ENCODE measurements around the gene PRKAG2.

PRKAG2 gene

GRCh38 chr7:151763420-151763984, 113.4 kb downstream of the PRKAG2 start:
- POLR2A ChIA-PET, result no interaction called here
- CTCF ChIA-PET, result interaction anchor here (1.0 to 2.4 kb wide), 3 partner anchors 10 to 40 kb away, joined by 3 to 9 read pairs (median 6); no protein-coding TSS in a partner anchor
- TF ChIP-seq, protein P1, sequence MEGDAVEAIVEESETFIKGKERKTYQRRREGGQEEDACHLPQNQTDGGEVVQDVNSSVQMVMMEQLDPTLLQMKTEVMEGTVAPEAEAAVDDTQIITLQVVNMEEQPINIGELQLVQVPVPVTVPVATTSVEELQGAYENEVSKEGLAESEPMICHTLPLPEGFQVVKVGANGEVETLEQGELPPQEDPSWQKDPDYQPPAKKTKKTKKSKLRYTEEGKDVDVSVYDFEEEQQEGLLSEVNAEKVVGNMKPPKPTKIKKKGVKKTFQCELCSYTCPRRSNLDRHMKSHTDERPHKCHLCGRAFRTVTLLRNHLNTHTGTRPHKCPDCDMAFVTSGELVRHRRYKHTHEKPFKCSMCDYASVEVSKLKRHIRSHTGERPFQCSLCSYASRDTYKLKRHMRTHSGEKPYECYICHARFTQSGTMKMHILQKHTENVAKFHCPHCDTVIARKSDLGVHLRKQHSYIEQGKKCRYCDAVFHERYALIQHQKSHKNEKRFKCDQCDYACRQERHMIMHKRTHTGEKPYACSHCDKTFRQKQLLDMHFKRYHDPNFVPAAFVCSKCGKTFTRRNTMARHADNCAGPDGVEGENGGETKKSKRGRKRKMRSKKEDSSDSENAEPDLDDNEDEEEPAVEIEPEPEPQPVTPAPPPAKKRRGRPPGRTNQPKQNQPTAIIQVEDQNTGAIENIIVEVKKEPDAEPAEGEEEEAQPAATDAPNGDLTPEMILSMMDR (IDR thresholded peaks at IDR 0.05; ENCODE audit: control extremely low read depth, extremely low read depth, low read depth, missing control alignments), result no peak
- no peak for DNase-seq (ENCODE audit: extremely low spot score)

DNA sequence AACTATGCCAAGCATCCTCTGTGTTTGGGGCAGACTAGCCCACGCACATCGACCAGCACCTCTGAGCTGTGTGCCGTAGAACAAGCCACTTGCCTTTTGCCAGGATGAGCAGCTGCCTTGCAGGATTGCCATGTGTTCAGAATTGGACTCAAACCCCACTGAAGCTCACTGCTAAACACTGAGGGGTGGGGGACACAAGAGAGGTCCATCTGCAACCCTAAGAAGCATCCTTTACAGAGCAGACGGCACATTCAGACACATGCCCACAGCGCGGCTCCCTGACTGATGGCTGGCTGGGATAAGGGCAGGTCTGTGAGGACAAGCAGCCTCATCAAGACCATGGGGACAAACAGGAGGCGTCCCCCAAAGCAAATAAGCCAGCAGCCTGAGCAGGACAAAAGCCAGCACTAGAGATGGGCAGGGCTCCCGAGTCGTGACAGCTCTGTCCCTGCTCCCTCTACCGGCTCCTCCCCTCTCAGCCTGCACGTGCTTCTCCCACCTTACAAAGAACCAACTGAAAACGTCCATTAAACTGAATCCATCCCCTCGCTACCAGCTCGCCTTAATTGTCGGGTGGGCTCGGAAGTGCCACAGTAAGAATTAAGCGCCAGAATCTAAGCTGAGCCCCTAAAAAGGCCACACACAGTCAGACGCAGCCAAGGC, 114.2 kb downstream of the PRKAG2 start:
- POLR2A ChIA-PET, result no interaction called here
- TF ChIP-seq, protein P1 (IDR thresholded peaks at IDR 0.05; ENCODE audit: control extremely low read depth, extremely low read depth, low read depth, missing control alignments), result no peak
- CTCF ChIA-PET, result interaction anchor here (1.0 to 2.4 kb wide), 4 partner anchors 9 to 394 kb away, joined by 3 to 9 read pairs (median 6); no protein-coding TSS in a partner anchor
- no peak for DNase-seq (ENCODE audit: extremely low spot score)

GRCh38 chr7:151761957-151762356, 115.0 kb downstream of the PRKAG2 start:
- TF ChIP-seq, protein P1 (IDR thresholded peaks at IDR 0.05; ENCODE audit: control extremely low read depth, extremely low read depth, low read depth, missing control alignments), result no peak
- DNase-seq (ENCODE audit: extremely low spot score), result no peak
- CTCF ChIA-PET, result interaction anchor here (1.0 to 2.4 kb wide), 3 partner anchors 8 to 393 kb away, joined by 3 to 9 read pairs (median 6); no protein-coding TSS in a partner anchor
- POLR2A ChIA-PET, result no interaction called here

GRCh38 chr7:151761231-151761630, 115.7 kb downstream of the PRKAG2 start:
- no peak for DNase-seq (ENCODE audit: extremely low spot score)
- POLR2A ChIA-PET, result no interaction called here
- CTCF ChIA-PET, result interaction anchor here (1.8 to 3.5 kb wide), 6 partner anchors 15 to 446 kb away, joined by 8 to 22 read pairs (median 14); no protein-coding TSS in a partner anchor

DNA sequence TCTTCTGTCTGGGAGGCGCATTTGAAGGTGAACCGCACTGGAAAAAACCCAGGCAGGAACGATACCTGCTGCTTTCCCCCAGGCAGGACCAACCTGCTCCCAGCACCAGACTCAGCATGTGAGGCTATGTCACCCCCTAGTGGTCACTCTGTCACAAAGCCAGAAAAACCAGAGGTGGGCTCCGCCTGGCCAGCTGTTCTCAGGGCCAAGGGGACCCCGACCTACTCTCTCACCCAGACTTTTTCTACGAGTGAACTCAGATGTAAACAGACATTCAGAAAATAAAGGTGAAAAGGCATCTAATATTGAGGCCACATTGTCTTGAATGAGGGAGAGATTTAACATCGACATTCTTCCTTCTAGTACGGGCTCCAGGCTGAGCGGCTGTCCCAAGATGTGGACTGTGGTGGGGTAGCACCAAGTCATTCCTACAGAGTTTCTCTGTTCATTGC, 117.3 kb downstream of the PRKAG2 start:
- DNase-seq (ENCODE audit: extremely low spot score), result peak; percentile 79
- ChIA-PET POLR2A (no interaction called here), CTCF (interaction anchor here (0.6 to 3.5 kb wide), 37 partner anchors 8 to 444 kb away, joined by 3 to 22 read pairs (median 4); partner anchors contain the start of genes CRYGN and GALNT11)
- TF ChIP-seq, protein P1 (IDR thresholded peaks at IDR 0.05; ENCODE audit: control extremely low read depth, extremely low read depth, low read depth, missing control alignments), result peak; percentile 86

More at GRCh38 chr7:151761231-151761630, 115.7 kb downstream of the PRKAG2 start:
- TF ChIP-seq, protein P1 (IDR thresholded peaks at IDR 0.05; ENCODE audit: control extremely low read depth, extremely low read depth, low read depth, missing control alignments), result no peak

GRCh38 chr7:151758622-151759540, 118.0 kb downstream of the PRKAG2 start:
- ChIA-PET CTCF (interaction anchor here (0.6 to 3.5 kb wide), 29 partner anchors 8 to 443 kb away, joined by 3 to 25 read pairs (median 5); partner anchors contain the start of gene CRYGN), POLR2A (no interaction called here)
- no peak for DNase-seq (ENCODE audit: extremely low spot score)
- TF ChIP-seq, protein P1 (IDR thresholded peaks at IDR 0.05; ENCODE audit: control extremely low read depth, extremely low read depth, low read depth, missing control alignments), result no peak
